HL-60 (cell line): ENCODE data around the gene RAPGEF4.

Source experiments
- CTCF ChIP-seq: IDR thresholded peaks from one replicate; pipeline ENCODE4 v1.5.1; 2011; ENCODE audit warnings: low read length, control low read depth, inconsistent platforms; ENCODE audit not compliant: insufficient read depth
- GABPA ChIP-seq: IDR thresholded peaks from 2 replicates; pipeline ENCODE4 v1.6.1; 2012; ENCODE audit warnings: low read depth
- POLR2AphosphoS5 ChIP-seq: IDR thresholded peaks from 2 replicates; pipeline ENCODE4 v1.6.1; 2012; ENCODE audit warnings: low read depth
- REST ChIP-seq: IDR thresholded peaks from 2 replicates; pipeline ENCODE4 v1.6.1; 2012; ENCODE audit warnings: low read depth; ENCODE audit not compliant: insufficient replicate concordance
- SPI1 ChIP-seq: IDR thresholded peaks from 2 replicates; pipeline ENCODE4 v1.6.1; 2012; ENCODE audit warnings: low read depth, mild to moderate bottlenecking, borderline replicate concordance

GRCh38 chr2:172905937-172906811 lies 170.5 kb downstream of the RAPGEF4 start:
- TF ChIP-seq POLR2AphosphoS5 = no peak
- TF ChIP-seq CTCF = no peak
- TF ChIP-seq REST = no peak
- TF ChIP-seq SPI1 = no peak
- no peak for TF ChIP-seq GABPA
